ENCODE measurements around the gene ID3.

Gene ID3

DNA sequence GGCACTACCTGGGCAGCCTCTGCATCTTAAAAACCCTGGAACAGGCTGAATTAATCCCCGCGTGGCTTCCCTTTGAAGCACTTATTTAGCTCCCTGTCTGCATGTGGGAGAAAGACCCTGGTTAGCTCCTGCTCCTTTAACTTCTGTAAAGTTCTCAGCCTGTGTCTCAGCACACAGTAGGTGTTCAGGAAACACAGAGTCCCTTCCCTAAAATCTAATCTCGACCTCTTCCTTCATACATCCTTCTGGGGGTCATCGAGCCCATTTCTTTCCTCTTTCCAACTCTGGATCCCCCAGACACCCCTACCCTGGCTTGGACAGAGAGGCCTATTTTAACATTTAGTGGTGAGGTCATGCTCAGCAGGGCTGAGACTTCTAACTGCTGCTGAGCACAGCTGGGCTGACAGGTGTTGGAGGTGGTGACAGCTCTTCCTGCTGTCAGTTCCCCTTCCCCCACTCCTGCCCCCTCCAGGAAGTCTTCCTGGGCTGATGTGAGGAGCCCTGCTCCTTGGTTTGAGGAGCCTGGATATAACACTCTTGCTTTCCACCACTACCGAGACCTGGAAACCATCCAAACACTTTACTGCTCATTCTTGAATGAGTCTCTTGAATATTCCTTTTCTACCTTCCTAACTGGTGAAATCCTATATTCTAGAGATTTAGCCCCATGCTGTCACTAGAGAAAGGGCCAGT lies 33.6 kb downstream of the ID3 start (continued):
- TF ChIP-seq ZNF621 (tag by site-specific recombination; IDR thresholded peaks at IDR 0.05) (no peak), KLF7 (tag by site-specific recombination; IDR thresholded peaks at IDR 0.05; ENCODE audit: borderline replicate concordance) (no peak), ZBTB20 (tag by site-specific recombination; IDR thresholded peaks at IDR 0.05) (0 out of 2 replicates have a peak, but pooled peaks have one; percentile 45), SP7 (tag by site-specific recombination; IDR thresholded peaks at IDR 0.05) (peak; percentile 22; the same call in 1 of the 2 replicates), ZNF23 (tag by site-specific recombination; IDR thresholded peaks at IDR 0.05; ENCODE audit: borderline replicate concordance) (no peak), SETDB1 (IDR thresholded peaks at IDR 0.05; ENCODE audit: insufficient read length, low read length) (no peak), ZNF548 (tag by site-specific recombination; IDR thresholded peaks at IDR 0.05) (no peak), GLIS1 (tag by site-specific recombination; IDR thresholded peaks at IDR 0.05) (0 out of 2 replicates have a peak, but pooled peaks have one; percentile 22), KLF9 (tag by site-specific recombination; IDR thresholded peaks at IDR 0.05; ENCODE audit: low read depth) (no peak), OSR2 (tag by site-specific recombination; IDR thresholded peaks at IDR 0.05) (0 out of 2 replicates have a peak, but pooled peaks have one; percentile 12), SCRT2 (tag by site-specific recombination; IDR thresholded peaks at IDR 0.05) (peak; percentile 43; the same call in 1 of the 2 replicates), KLF1 (tag by site-specific recombination; IDR thresholded peaks at IDR 0.05) (no peak), ZNF626 (tag by site-specific recombination; IDR thresholded peaks at IDR 0.05) (no peak), KLF16 (tag by site-specific recombination; IDR thresholded peaks at IDR 0.05) (no peak), ZNF133 (tag by site-specific recombination; IDR thresholded peaks at IDR 0.05) (no peak), ZNF514 (tag by site-specific recombination; IDR thresholded peaks at IDR 0.05) (no peak), ZNF600 (tag by site-specific recombination; IDR thresholded peaks at IDR 0.05) (no peak), ZNF677 (tag by site-specific recombination; IDR thresholded peaks at IDR 0.05) (no peak), ZNF10 (tag by site-specific recombination; IDR thresholded peaks at IDR 0.05) (no peak), ZIC2 (tag by site-specific recombination; IDR thresholded peaks at IDR 0.05) (peak; percentile 80), HOXD13 (CRISPR knock-in tag; IDR thresholded peaks at IDR 0.05; ENCODE audit: borderline replicate concordance) (no peak), MZF1 (tag by site-specific recombination; IDR thresholded peaks at IDR 0.05; ENCODE audit: borderline replicate concordance) (no peak), ZNF610 (tag by site-specific recombination; IDR thresholded peaks at IDR 0.05; ENCODE audit: borderline replicate concordance) (no peak)
- TF ChIP-seq, protein P1, sequence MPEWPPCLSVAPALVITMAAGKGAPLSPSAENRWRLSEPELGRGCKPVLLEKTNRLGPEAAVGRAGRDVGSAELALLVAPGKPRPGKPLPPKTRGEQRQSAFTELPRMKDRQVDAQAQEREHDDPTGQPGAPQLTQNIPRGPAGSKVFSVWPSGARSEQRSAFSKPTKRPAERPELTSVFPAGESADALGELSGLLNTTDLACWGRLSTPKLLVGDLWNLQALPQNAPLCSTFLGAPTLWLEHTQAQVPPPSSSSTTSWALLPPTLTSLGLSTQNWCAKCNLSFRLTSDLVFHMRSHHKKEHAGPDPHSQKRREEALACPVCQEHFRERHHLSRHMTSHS (tag by site-specific recombination; IDR thresholded peaks at IDR 0.05): no peak
- TF ChIP-seq, protein P2, sequence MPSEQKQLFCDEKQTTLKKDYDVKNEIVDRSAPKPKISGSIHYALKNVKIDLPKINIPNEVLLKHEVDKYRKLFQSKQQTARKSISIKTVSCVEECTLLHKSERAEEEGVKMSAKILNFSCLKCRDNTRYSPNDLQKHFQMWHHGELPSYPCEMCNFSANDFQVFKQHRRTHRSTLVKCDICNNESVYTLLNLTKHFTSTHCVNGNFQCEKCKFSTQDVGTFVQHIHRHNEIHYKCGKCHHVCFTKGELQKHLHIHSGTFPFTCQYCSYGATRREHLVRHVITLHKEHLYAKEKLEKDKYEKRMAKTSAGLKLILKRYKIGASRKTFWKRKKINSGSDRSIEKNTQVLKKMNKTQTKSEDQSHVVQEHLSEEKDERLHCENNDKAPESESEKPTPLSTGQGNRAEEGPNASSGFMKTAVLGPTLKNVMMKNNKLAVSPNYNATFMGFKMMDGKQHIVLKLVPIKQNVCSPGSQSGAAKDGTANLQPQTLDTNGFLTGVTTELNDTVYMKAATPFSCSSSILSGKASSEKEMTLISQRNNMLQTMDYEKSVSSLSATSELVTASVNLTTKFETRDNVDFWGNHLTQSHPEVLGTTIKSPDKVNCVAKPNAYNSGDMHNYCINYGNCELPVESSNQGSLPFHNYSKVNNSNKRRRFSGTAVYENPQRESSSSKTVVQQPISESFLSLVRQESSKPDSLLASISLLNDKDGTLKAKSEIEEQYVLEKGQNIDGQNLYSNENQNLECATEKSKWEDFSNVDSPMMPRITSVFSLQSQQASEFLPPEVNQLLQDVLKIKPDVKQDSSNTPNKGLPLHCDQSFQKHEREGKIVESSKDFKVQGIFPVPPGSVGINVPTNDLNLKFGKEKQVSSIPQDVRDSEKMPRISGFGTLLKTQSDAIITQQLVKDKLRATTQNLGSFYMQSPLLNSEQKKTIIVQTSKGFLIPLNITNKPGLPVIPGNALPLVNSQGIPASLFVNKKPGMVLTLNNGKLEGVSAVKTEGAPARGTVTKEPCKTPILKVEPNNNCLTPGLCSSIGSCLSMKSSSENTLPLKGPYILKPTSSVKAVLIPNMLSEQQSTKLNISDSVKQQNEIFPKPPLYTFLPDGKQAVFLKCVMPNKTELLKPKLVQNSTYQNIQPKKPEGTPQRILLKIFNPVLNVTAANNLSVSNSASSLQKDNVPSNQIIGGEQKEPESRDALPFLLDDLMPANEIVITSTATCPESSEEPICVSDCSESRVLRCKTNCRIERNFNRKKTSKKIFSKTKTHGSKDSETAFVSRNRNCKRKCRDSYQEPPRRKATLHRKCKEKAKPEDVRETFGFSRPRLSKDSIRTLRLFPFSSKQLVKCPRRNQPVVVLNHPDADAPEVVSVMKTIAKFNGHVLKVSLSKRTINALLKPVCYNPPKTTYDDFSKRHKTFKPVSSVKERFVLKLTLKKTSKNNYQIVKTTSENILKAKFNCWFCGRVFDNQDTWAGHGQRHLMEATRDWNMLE (tag by site-specific recombination; conservative IDR thresholded peaks at IDR 0.05; ENCODE audit: low read depth): no peak
- TF ChIP-seq, protein P3, sequence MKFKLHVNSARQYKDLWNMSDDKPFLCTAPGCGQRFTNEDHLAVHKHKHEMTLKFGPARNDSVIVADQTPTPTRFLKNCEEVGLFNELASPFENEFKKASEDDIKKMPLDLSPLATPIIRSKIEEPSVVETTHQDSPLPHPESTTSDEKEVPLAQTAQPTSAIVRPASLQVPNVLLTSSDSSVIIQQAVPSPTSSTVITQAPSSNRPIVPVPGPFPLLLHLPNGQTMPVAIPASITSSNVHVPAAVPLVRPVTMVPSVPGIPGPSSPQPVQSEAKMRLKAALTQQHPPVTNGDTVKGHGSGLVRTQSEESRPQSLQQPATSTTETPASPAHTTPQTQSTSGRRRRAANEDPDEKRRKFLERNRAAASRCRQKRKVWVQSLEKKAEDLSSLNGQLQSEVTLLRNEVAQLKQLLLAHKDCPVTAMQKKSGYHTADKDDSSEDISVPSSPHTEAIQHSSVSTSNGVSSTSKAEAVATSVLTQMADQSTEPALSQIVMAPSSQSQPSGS (tag by site-specific recombination; IDR thresholded peaks at IDR 0.05; ENCODE audit: low read depth): peak; percentile 27; the same call in 1 of the 2 replicates
- TF ChIP-seq, protein P4, sequence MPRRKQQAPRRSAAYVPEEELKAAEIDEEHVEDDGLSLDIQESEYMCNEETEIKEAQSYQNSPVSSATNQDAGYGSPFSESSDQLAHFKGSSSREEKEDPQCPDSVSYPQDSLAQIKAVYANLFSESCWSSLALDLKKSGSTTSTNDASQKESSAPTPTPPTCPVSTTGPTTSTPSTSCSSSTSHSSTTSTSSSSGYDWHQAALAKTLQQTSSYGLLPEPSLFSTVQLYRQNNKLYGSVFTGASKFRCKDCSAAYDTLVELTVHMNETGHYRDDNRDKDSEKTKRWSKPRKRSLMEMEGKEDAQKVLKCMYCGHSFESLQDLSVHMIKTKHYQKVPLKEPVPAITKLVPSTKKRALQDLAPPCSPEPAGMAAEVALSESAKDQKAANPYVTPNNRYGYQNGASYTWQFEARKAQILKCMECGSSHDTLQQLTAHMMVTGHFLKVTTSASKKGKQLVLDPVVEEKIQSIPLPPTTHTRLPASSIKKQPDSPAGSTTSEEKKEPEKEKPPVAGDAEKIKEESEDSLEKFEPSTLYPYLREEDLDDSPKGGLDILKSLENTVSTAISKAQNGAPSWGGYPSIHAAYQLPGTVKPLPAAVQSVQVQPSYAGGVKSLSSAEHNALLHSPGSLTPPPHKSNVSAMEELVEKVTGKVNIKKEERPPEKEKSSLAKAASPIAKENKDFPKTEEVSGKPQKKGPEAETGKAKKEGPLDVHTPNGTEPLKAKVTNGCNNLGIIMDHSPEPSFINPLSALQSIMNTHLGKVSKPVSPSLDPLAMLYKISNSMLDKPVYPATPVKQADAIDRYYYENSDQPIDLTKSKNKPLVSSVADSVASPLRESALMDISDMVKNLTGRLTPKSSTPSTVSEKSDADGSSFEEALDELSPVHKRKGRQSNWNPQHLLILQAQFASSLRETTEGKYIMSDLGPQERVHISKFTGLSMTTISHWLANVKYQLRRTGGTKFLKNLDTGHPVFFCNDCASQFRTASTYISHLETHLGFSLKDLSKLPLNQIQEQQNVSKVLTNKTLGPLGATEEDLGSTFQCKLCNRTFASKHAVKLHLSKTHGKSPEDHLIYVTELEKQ (tag by site-specific recombination; IDR thresholded peaks at IDR 0.05; ENCODE audit: borderline replicate concordance): 0 out of 2 replicates have a peak, but pooled peaks have one; percentile 34
- TF ChIP-seq, protein P5, sequence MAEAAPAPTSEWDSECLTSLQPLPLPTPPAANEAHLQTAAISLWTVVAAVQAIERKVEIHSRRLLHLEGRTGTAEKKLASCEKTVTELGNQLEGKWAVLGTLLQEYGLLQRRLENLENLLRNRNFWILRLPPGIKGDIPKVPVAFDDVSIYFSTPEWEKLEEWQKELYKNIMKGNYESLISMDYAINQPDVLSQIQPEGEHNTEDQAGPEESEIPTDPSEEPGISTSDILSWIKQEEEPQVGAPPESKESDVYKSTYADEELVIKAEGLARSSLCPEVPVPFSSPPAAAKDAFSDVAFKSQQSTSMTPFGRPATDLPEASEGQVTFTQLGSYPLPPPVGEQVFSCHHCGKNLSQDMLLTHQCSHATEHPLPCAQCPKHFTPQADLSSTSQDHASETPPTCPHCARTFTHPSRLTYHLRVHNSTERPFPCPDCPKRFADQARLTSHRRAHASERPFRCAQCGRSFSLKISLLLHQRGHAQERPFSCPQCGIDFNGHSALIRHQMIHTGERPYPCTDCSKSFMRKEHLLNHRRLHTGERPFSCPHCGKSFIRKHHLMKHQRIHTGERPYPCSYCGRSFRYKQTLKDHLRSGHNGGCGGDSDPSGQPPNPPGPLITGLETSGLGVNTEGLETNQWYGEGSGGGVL (tag by site-specific recombination; IDR thresholded peaks at IDR 0.05): peak; percentile 73

Measured in HEK293 (cell line).